Activated CD4-positive, CD25-positive, alpha-beta regulatory T cell treated with anti-CD3 and anti-CD28 coated beads, Interleukin-2, amount 50 U/mL, for 72 hours (primary cell): ENCODE data around the gene ZNF587.
"Not testable (repeated sequence)": the region's sequence is repeated elsewhere in the genome, so short reads cannot be mapped to it uniquely, and the experiment has no call there.

Source experiments
- DNase-seq: peaks from one replicate; pipeline ENCODE4 v3.0.0; 2021

ZNF587 gene

GRCh38 chr19:57849666-57850473, at the start of gene ZNF587:
TSS of gene ZNF587 (plus strand) at chr19:57849859. CDS start at chr19:57850039, 180 bp downstream.
- peak; percentile 69 for DNase-seq

- no peak for DNase-seq
These were observed 49.0 kb upstream of the ZNF587 start for GRCh38 chr19:57800696-57801095.

DNA sequence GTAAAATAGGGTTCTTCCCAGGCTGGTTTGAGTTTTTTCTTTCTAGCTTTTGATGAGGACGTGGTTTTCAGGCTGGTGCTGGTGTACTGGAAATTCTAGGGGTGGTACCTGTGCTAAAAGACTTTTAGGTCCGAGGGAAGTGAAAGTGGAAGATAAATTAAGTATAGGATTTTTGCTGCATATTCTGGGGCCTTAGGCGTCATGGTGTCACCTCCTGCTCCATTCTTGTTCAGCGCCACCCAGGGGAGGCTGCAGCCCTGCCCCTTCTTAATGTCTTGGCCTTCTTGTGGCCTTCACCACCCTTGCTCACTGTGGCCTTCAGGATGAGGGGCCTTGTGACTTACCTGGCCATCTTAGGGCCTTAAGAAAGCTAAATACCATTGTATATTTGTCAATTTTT, 47.4 kb upstream of the ZNF587 start:
- DNase-seq: no peak

- DNase-seq: no peak
These were observed 46.4 kb upstream of the ZNF587 start for GRCh38 chr19:57803265-57803593.

- DNase-seq: no peak
These were observed 45.9 kb upstream of the ZNF587 start for GRCh38 chr19:57803594-57804325.

- no peak for DNase-seq
These were observed 42.1 kb upstream of the ZNF587 start for GRCh38 chr19:57807541-57807940.

- not testable (repeated sequence) for DNase-seq
These were observed 39.0 kb upstream of the ZNF587 start for GRCh38 chr19:57810410-57811295.

DNA sequence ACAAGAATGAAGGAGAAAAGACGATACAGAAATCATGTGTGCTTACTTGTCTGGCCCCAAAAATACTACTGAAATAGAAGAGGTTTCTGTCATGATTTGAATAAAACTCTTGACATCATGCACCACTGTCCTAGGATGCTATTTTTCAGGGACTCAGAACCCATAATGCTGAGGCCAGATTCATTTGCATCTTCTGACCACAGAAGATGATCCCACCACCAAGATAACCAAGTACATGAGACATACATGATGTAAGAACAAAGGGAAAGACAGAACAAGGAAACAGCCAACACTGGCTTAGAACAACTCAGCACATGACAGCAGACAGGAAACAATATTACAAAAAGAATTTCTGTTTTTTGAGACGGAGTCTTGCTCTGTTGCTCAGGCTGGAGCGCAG, 37.4 kb upstream of the ZNF587 start:
- DNase-seq: no peak

GRCh38 chr19:57812975-57813820, 36.5 kb upstream of the ZNF587 start:
- DNase-seq: not testable (repeated sequence)

DNA sequence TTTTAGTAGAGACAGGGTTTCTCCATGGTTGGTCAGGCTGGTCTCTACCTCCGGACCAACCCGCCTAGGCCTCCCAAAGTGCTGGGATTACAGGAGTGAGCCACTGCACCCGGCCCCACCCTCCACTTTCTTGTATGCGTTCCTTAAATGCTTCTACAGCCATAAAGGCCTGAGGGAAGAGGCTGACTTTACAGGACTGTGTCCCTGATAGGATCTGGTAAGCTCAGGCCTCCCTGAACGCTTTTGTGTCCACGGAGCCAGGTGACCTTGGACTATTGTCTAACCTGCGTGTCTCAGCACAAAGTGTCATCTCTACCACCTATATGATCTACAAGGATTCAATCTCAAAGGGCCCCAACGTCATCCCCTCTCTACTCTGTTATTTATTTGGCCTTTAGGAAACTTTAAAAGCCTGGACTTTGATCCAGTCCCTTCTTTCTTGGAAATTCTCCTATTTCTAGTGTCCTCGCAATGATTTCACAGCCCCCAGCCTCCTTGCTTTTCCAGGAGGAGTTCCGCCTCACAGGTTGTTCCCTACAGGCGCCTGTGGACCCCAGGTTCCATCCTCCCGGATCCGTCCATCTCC, 35.6 kb upstream of the ZNF587 start:
- DNase-seq: no peak

- DNase-seq: peak; percentile 68
These were observed 35.0 kb upstream of the ZNF587 start, which contains the start of gene ZNF552 for GRCh38 chr19:57814505-57815246. TSS of gene ZNF552 (minus strand) at chr19:57814913. CDS start at chr19:57814743, 170 bp downstream.

GRCh38 chr19:57815247-57816075, 34.2 kb upstream of the ZNF587 start:
- DNase-seq: no peak

- no peak for DNase-seq
These were observed 33.0 kb upstream of the ZNF587 start for GRCh38 chr19:57816652-57817051.

DNA sequence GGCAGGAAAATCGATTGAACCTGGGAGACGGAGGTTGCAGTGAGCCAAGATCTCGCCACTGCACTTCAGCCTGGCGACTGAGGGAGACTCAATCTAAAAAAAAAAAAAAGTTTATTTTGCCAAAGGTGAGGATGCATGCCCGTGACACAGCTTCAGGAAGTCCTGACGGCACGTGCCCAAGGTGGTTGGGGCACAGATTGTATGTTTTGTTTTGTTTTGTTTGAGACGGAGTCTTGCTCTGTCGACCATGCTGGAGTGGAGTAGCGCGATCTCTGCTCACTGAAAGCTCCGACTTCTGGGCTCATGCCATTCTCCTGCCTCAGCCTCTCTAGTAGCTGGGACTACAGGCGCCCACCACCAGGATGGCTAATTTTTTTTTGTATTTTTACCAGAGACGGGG, 31.7 kb upstream of the ZNF587 start:
- no peak for DNase-seq

DNA sequence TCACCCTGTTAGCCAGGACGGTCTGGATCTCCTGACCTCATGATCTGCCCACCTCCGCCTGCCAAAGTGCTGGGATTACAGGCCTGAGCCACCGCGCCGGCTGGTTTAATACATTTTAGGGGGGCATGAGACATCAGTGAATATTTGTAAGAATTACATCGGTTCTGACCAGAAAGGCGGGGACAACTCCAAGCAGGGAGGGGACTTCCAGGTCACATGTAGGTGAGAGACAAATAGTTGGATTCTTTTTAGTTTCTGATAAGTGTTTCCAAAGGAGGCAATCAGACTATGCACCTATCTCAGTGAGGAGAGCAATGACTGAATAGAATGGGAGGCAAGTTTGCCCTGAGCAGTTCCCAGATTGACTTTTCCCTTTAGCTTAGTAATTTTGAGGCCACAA, 31.3 kb upstream of the ZNF587 start:
- no peak for DNase-seq

DNA sequence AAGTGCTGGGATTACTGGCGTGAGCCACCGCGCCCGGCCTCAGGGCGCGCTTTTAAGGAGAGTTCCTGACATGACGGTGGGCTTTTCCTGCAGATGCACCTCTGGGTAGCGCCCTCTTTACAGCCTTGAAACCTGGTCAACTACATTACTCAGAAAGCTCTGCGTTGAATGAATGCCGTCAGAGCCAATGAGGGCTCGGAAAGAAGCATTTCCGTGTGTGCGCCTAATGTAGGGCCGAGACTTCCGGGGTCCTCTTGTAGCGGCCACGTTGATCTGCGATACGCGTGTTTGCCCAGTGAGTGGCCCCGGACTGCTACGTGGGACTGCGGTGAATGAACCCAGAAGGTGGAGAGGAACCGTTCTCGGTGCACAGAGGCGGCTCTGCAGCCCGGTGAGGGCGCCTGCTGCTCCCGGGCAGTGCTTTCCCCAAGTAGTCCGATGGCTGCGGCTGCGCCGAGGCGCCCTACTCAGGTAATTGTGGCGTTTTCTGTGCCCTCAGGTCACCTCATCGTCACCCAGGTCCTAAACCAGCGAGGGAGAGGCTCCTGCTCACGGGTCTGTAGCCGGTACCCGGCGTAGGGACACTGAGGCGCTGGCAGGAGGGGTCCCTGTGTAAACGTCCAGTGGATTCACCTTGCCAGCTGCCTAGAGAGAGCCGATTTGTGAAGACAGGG, 30.0 kb upstream of the ZNF587 start:
- DNase-seq: peak; percentile 73

DNA sequence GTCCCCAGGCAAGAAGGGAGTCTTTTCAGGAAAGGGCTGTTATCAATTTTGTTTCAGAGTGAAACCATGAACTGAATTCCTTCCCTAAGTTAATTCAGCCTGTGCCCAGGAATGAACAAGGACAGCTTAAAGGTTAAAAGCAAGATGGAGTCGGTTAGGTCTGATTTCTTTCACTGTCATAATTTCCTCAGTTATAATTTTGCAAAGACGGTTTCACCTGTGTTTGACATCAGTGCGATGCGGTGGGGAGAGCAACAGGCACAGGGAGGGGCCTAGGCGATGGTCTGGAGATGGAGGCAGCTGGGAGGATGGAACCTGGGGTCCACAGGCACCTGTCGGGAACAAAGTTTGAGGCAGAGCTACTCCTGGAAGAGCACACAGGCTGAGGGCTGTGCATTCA, 29.1 kb upstream of the ZNF587 start:
- no peak for DNase-seq

DNA sequence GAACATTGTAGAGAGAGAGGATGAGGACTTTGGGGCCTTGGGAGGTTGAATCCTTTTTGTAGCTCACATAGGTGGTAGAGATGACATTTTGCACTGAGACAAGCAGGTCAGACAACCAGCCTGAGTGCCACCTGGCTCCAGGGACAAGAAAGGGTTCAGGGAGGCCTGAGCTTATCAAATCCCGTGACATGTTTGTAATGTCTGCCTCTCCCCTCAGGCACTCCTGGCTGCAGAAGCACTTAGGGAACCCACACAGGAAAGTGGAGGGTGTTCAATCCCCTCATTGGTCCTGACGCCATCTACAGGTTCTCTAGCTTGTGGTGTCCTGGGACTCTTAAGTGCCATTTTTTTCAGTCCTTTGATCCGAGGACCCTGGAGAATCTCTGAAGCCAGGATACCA, 28.6 kb upstream of the ZNF587 start:
- not testable (repeated sequence) for DNase-seq

DNA sequence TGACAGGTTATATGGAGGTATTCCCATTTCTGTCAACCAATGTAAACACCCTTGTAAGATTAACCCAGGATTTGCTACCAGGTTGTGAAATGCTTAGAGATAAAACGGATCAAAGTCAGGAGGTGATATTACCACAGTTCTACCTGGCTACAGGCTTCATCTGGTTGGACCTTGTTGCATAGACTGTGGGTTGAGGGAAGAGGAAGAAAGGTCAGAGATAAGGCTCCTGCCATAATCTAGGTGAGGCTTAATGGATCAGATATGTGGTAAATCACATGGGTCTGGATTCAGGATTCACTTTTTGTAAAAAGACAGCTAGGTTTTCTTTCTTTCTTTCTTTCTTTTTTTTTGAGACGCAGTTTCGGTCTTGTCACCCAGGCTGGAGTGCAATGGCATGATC, 28.2 kb upstream of the ZNF587 start:
- DNase-seq: not testable (repeated sequence)

DNA sequence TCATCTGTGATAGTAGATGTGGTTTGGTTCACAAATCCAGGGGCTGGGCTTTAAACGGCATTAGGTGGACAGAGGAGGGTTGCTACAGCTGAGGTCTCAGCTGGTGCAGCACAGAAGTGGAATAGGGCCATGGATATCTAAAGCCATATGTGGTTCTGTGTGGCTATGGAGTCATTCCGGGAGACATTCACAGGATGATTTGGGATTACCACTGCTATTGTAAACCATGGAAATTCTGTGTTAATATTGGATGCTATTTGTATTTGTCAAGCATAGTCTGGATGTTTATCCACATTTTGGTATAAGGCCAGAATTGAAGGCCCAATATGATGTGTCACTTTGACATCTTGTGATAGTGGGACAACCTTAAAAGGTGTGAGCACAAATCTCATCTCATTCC, 26.5 kb upstream of the ZNF587 start:
- DNase-seq: not testable (repeated sequence)
